GM12892 (cell line): ENCODE data around the gene VPS13D.

Source experiments
- DNase-seq: peaks from one replicate; pipeline ENCODE4 v3.0.0; 2011; ENCODE audit not compliant: insufficient read length
- FAIRE-seq: peaks from 2 replicates; lab custom pipeline; 2011; peaks lifted over from hg19 to GRCh38; lab: Jason Lieb, UNC
- POLR2A ChIP-seq: IDR thresholded peaks from 2 replicates; pipeline ENCODE4 v1.6.1; 2011; ENCODE audit warnings: low read depth, low read length, control low read depth
- POLR2AphosphoS5 ChIP-seq: IDR thresholded peaks from 2 replicates; pipeline ENCODE4 v1.6.1; 2011; ENCODE audit warnings: low read depth, low read length, control low read depth
- TAF1 ChIP-seq: IDR thresholded peaks from 2 replicates; pipeline ENCODE4 v1.6.1; 2011; ENCODE audit warnings: low read depth, mild to moderate bottlenecking, control low read depth, low read length, borderline replicate concordance

VPS13D gene

DNA sequence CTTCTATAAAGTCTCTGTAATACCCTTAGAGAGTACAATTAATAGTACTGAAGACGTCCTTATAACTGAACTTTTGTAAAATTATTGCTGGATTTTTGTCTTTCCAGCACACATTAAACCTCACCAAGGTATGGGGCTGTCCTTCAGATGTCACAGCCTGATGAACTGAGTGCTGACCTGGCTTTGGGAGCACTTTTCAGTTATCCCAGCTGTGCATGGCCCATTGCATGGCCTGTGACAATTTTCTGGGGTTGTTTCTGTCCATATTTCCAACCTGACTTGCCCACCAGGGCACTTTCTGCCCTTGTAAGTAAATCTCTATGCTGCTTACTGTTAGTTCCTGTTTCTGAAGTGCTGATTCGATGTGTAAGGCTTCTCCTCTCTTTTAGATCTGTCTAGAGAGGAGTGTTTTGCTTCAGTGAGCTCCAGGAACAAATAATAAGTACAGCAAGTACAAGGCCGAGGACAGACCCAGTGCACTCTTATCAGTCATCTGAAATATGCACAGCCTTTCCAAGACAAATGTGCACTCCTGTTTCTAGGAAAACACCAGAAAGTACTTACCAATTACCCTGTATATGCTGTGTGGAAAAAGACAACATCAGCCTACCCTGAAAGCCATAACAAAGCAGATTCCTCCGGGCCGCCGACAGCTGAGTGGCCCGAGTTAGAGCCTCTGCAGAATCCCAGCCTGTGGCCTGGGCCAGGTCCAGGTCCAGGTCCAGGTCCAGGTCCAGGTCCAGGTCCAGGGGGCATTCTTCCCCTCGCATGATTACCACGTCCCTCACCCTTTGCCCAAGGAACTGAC, 266.5 kb downstream of the VPS13D start:
- no peak for FAIRE-seq
- TF ChIP-seq POLR2AphosphoS5 (no peak), POLR2A (no peak), TAF1 (no peak)
- no peak for DNase-seq

DNA sequence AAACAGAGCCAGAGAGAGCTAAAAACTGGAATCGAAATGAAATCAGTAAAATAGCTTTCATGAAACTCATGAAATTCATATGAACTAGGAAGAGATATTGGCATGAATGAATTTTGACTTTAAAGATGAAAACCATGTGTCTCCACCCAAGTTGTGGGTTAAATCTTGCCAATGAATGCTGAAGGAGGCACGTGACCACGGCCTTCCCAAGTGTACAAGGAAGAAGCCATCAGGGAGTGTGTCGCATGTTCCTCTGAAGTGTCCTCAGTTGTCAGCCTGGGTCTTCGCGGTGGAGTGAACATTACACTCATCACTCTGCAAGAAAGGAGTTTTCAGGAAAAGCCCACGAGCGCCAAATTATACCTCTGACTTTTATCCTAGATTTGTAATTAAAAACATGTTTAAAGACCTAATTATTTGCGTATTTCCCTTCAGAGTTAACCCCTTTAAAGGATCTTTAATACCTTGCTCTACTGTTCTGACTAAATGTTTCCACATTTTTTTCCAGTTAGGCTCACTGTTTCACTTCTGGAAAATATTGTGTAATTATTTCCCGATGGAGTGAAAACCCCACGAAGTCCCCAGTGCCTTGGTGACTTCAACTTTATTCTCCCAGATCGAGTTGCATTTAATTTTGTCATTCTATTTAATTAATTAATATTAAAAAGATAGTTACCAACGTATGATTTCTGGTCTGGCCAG, 269.9 kb downstream of the VPS13D start:
- no peak for FAIRE-seq
- TF ChIP-seq POLR2AphosphoS5 (no peak), POLR2A (no peak), TAF1 (no peak)
- DNase-seq: no peak

DNA sequence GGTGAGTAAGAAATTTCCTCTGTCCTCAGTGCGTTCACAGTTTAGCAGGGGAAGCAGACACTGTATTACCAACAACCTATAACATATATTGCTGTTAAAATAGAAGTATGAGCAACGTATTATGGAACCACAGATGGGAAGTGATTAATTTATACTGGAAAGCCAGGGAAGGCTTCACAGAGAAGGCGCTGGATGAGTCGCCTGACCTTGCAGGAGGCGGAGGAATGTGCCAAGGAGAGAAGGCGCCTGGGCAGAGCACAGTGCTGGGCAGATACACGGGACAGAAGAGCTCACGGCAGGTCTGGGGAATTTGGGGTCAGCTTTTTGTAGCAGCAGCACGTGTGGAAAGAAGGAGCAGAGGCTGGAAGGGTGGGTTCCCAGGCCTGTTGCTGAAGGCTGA, 271.8 kb downstream of the VPS13D start:
- no peak for DNase-seq

GRCh38 chr1:12502336-12503109, 272.7 kb downstream of the VPS13D start:
- DNase-seq (no peak), FAIRE-seq (no peak)
- TF ChIP-seq POLR2AphosphoS5: no peak
- no peak for TF ChIP-seq POLR2A
- TF ChIP-seq TAF1: no peak

More for the DNA sequence above, 271.8 kb downstream of the VPS13D start:
- no peak for FAIRE-seq
- TF ChIP-seq POLR2AphosphoS5 (no peak), POLR2A (no peak)

DNA sequence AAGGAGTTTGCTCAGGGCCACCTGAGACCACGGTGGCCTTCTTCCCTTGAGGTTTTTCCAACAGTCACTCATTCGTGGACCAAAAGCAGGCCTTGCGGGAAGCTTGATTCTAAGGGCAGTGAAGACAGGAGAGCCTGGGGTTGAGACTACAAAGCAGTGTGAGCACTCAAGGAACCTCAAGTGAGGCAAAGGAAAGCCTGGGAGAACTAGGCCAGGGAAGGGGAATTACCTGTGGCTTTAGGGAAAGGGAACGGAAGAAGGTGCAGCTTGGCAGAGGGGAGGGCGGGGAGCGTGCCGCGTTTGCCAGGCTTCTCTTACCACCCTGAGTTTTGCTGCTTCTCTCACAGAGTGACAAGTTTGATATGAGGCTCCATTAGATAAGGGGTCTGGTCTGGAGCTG, 273.9 kb downstream of the VPS13D start:
- FAIRE-seq: no peak
- no peak for DNase-seq
- TF ChIP-seq TAF1 (no peak), POLR2A (no peak), POLR2AphosphoS5 (no peak)

DNA sequence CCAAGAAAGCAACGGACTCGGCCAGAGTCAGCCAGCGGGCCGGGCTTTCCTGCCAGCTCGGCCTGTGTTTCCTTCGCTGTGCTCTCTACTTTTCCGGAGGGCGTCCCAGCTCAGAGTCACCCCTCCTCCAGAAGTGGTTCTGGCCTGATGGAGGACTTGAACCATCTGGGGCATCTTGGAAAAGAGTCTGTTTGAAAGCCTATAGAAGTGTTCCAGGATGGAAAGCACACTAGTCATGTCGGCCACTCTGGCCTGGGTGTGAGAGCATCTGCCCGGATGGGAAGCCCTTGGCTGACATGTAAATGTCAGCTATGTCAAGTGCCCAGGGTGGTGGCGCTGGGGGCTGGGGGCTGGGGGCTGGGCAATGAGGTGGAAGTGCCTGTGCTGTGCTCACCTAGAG, 274.8 kb downstream of the VPS13D start:
- TF ChIP-seq POLR2AphosphoS5: no peak
- TF ChIP-seq TAF1: no peak
- no peak for TF ChIP-seq POLR2A
- FAIRE-seq (no peak), DNase-seq (no peak)

DNA sequence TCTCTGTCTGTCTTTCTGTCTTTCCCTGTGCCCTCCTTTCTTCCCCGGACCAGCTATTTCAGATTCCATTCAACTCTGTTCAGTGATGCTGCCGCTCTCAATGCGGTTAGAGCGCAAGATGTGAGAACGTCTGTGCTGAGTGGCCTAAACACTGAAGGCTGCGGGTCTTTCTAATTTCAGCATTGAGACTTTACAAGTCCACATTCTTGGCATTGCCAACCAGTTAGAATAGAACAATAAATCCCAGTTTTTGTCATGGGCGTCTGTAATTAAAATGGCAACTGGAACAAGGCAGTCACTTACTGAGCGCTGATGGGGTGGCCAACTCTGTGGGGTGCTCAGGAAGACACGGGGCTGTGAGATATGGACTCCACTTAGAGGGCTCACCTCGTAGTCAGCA, 275.4 kb downstream of the VPS13D start:
- TF ChIP-seq POLR2A (no peak), TAF1 (no peak), POLR2AphosphoS5 (no peak)
- DNase-seq: no peak
- no peak for FAIRE-seq

DNA sequence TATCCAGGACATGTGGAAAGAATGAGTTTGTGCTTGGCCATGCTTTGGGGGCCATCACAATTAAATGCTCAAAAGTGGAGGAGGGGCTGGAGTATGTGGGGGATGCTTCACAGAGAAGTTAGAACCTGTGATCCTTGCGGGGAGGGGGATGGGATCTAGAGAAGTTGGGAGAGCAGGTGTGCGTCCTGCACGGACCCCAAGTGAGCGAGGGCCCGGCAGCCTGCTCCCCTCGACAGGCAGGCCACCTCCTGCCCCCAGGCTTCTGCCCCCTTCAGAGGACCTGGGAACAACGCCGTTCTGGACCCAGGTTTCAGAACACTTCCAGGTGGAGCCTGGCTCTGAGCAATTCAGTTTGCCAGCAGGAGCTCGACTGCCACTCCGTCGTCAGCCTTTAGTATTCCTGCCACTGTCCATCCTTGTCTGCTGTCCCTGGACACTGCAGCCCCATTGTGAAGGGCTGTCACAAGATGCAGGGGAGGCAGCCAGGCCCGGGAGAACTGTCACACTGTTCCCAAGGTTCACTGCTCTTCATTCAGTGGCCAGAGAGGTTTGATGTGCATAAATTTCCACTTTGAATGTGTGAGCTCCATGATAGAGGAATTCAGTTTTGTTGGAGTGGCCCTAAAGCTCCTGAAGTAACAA, 275.9 kb downstream of the VPS13D start:
- no peak for TF ChIP-seq POLR2A
- no peak for TF ChIP-seq TAF1
- TF ChIP-seq POLR2AphosphoS5: no peak
- DNase-seq (no peak), FAIRE-seq (no peak)

DNA sequence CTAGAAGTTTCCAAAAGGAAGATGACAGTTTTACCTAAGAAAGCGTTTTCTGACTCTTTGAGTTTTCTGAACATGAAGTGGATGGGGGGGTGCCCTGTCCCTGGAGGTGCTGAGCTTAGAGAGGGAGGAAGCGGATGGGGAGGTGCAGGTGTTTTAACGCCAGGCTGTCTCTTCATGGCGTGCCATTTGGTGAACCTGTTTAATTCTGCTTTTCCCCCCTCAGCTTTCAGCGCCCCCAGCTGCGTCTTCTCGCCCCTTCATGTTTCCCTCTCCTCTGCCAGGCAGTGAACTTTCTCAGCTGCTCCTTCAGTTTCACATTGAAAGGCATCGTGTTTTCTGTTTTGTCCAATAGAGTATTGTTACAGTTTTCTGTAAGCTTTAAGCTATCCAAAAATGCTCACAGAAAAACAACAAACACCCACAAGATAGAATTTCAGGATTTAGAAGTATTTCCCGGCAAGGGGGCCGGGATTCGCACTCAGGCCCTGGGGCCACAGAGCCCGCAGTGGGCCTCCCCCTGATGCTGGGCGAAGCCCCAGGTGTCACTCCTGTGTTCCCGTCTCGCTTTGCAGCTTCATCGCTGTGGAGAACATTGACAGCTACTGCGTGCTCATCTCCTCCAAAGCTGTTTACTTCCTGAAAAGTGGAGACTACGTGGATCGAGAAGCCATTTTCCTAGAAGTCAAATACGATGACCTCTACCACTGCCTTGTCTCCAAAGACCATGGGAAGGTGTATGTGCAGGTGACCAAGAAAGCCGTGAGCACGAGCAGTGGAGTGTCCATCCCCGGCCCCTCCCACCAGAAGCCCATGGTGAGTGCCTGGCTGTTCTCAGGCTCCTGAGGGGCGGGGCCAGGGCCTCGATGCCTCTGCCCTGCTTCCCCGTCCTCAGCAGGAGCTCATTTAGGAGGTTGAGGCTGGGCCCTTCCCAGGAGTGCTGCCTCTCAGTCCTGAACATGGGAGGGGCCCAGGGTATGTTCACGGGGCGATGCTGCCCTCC, 276.8 kb downstream of the VPS13D start:
- no peak for FAIRE-seq
- TF ChIP-seq POLR2A (no peak), POLR2AphosphoS5 (no peak), TAF1 (no peak)
- no peak for DNase-seq

DNA sequence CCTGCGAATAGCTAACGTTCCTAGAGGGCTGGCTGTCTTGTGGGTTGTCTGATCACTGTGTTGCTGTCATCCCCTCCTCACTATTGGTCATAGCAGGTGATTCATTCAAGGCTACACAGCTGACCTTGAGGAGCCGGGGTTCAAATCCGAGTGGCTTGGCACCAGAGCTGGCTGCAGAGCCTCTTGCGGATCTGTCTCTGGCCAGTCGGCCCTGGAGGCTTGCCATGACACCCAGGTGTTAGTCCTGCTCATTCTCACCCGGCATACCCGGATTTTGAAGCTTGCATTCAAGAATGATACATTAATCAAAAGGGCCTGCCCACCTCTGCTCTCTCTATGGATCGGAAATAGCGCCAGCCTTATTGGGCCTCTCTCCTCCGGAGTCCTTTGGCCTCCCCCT, 277.8 kb downstream of the VPS13D start:
- no peak for TF ChIP-seq POLR2AphosphoS5
- no peak for TF ChIP-seq TAF1
- TF ChIP-seq POLR2A: no peak
- FAIRE-seq (no peak), DNase-seq (no peak)
